GM19467 (cell line): ENCODE results near the gene CSNK2A1.
A peak's percentile ranks its signal among the peaks of the same experiment; 100 is the strongest.
"Not testable (repeated sequence)": the region's sequence is repeated elsewhere in the genome, so short reads cannot be mapped to it uniquely, and the experiment has no call there.

Experiments
- ATAC-seq: cut with Tn5 transposase; IDR thresholded peaks from one replicate; pipeline ENCODE4 v1.9.1; 2021; ENCODE audit warnings: mild to moderate bottlenecking, moderate library complexity; ENCODE audit not compliant: unreplicated experiment

Gene CSNK2A1

DNA sequence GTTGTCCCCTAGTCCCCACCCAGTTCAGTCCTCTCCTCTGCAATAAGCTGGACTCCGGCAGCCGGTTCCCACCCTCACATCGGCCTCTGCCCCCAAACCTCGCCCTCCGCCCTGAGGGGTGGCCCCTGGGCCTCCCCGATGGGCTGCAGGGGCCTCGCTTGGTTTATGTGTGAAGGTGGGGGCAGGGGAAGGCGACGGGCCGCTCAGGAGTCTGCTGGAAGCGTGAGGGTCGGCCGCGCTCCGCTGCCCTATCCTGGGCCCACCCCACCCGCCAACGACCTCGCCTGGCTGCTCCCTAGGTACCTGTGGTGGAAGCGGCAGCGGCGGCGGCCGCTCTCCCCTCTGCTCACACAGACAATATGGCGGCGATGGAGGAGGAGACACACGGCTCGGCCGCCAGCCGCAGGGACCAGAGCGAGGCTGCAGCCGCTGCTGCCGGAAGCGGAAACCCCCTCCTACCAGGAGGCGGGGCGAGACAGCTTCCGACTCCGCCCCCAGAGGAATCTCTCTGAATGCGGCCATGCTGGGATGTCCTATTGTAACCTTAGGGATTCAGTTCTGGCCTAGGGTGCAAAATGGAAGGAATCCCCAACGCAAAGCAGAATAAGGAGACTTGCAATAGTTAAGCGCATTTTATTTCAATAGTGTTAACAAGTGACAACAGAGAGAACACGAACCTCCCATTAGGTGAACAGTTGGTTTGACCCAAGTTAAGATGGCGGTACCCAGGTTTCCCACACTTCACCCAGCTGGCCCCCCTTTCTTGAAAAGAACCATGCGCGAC is at the start of gene CSNK2A1:
Gene CSNK2A1, minus strand, starts transcription at position 422 of the 784 bp plus-strand sequence. CDS start 35,239 bp downstream, outside the sequence.
- ATAC-seq = peak; percentile 93

DNA sequence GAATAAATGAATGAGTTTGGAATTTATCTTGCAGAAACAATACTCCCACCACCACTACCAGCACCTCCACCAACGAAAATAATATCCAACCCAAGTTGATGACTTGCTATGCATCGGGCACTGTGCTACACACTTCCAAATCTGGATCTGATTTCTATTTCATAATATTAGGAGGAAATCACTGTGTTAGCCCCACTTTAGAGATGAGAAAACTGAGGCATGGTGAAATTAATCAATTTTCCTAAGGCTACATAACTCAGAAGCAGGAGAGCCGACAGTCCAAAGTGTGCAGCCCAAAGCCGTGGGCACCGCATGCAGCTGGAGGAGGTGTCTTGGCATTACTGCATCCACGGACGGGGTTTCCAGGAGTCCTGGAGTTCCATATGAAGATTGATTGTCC is 48.9 kb upstream of the CSNK2A1 start:
- no peak for ATAC-seq

DNA sequence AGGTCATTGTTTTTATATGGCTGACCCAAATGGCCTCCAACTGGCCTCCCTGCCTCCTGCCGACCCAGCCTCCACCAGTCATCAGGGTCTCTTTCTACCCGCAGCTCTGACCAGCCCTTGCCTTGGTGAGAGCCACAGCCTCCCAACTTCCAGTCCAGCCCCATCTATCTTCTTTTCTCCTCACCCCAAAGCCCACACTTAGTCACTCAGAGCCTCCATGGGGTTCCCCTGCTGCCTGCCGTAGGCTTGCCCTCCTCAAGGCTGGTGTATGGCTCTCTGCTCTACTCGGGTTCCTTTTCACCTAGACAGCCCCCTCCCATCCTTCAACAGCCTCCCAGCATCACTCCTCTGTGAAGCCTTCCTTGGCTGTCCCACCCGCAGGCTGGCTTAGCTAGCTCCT is 48.4 kb upstream of the CSNK2A1 start:
- ATAC-seq = no peak

DNA sequence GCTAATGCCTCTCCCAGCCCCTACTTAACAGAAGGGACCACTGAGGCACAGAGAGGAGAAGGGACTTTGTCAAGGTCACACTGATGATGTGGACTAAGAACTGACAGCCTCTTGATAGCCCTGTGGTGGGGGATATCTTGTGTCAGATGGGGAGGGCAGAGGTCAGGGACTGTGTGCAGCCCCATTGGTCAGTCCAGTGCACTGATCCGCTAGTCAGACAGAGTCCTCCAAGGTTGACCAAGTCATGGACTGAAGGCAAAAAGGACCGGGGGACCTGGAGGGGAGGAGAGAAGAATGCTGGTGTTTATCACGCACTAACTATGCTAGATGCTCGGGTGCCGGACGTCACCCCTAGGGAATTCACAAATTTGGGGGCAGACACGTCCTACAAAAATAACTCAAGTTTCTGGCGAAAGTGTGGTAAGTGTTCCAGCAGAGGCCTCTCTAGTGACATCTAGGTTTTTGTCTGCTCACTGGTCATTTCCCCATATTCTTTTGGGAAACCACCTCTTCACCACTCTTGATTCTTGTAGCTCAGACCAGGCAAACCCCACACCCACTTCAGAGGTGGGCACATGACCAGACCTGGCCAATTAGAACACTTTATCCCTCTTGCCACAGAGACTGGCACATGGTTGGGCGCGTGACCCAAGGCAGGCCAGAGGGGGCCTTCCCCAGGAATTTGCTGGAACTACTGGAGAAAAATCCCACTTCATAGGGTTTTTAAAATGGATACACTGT is 45.5 kb upstream of the CSNK2A1 start:
- ATAC-seq = no peak

DNA sequence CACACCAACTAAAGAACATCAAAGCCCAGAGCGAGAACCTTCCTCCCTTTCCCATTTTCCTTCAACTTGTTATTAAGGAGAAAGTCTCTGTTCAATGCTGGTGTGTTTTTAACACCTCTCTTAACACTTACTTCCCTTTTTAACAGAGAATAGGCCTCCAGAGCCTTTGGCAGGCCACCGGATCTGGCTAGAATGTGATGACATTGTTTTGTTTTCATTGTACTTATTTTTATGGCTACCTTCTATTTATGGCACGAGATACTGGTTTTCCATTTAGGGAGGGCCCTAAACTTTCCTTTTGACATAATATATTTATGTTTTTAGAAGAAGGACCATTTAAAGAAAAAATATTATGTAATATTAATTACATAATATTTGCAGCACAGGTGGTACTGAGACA is 44.9 kb upstream of the CSNK2A1 start:
- no peak for ATAC-seq

DNA sequence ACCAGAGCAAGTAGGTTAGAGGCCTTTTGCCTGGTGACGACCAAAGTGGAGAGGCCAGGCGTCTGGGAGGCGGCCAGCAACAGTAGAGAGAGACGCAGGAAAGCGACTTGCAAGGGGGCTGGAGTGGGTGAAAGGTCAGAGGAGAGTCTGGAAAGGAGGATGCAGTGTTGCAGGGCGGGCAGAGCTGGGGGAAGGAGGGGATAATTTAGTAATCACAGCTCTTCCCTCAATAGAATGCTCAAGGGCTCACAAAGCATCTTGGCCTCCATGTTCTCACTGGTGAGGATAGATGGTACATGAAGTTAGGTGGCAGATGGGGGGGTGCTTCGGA is 41.3 kb upstream of the CSNK2A1 start:
- ATAC-seq = no peak

DNA sequence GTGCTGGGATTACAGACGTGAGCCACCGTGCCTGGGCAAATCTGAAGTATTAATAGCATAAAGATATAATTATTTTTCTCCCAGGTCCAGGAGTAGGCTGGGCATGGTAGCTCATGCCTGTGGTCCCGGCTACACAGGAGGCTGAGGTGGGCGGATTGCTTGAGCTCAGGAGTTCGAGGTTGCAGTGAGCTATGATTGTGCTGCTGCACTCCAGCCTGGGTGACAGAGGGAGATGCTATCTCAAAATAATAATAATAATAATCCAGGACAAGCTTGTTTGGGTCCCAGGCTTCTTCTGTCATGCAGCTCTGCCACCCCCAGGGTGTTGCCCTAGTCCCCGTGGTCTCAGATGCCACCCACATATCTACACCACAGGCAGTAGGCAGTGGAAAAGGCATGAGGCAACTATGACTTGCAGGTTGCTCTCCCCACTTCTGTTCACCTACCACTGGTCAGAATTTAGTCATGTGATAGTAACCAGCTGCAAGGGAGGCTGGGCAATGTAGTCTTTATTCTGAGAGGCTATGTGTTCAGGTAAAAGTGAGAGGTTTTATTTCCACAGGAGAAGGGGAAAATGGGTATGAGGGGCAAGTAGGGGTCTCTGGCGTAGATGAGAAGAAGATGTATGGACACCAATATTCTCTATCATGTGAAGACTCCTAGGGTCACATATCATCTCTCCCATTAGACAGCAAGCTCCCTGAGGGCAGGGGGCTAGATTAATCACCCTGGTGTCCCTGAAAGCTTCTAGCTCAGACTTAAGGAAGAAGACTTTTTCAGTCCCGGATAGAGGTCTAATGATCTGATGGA is 40.8 kb upstream of the CSNK2A1 start:
- ATAC-seq = no peak

DNA sequence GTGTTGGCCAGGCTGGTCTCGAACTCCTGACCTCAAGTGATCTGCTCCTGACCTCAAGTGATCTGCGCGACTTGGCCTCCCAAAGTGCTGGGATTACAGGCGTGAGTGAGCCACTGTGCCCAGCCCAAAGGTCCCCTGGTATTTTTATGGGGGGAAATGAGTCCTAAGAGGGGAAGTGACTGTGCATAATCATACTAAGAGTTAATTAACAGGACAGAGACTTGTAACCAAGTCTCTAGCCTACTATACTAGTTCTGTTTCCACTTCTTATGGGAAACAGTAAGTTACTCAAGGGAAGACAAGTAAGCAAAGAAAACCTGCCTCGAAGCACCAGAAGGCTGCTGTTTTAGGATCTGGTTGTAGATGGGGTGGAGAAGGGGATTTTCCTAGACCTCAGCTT is 38.6 kb upstream of the CSNK2A1 start:
- no peak for ATAC-seq

DNA sequence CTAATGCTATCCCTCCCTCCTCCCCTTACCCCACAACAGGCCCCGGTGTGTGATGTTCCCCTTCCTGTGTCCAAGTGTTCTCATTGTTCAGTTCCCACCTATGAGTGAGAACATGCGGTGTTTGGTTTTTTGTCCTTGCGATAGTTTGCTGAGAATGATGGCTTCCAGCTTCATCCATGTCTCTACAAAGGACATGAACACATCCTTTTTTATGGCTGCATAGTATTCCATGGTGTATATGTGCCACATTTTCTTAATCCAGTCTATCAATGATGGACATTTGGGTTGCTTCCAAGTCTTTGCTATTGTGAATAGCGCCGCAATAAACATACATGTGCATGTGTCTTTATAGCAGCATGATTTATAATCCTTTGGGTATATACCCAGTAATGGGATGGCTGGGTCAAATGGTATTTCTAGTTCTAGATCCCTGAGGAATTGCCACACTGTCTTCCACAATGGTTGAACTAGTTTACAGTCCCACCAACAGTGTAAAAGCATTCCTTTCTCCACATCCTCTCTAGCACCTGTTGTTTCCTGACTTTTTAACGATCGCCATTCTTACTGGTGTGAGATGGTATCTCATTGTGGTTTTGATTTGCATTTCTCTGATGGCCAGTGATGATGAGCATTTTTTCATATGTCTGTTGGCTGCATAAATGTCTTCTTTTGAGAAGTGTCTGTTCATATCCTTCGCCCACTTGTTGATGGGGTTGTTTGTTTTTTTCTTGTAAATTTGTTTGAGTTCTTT is 35.5 kb upstream of the CSNK2A1 start:
- ATAC-seq = not testable (repeated sequence)

DNA sequence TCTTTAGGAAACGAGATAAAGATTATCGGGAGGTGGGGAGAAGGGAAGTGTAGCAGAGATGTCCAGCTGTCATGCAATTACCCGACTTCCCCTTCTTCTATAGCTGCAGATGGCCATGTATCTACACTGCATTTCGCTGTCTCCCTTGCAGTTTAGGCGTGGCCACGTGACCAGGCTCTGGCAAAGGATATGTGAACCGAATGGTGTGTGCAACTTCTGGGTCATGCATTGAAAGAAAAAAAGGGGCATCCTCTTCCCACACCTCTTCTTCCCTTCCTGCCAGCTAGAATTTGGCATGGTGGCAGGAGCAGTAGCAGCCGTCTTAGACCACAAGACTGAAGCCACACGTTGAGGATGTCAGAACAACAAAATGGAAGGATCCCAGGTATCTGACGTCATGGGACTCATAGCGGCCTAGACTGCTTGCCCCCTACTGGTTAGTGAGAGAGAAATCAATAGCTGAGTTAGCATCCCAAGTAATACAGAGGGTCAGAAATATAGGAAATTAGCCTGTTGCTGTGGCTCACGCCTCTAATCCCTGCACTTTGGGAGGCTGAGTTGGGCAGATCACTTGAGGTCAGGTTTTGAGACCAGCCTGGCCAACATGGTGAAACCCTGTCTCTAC is 33.7 kb upstream of the CSNK2A1 start:
- ATAC-seq = no peak

DNA sequence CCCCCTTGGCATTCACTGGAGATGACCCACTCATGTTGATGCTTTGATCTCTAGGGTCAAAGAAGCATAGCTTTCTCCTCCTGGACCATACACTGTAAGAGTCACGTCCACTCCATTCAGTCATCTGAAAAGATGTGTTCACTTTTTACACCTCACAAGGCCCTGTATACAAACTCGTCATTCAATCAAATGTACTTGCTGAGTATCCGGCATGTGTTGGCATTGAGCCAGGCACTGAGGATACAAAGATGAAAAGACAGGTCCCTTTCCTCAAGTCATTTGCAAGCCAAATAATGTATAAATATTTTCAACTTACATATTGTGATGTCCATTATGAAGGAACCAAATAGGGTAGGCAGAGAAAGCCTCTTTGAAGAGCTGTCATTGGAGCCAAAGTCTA is 32.6 kb upstream of the CSNK2A1 start:
- no peak for ATAC-seq

DNA sequence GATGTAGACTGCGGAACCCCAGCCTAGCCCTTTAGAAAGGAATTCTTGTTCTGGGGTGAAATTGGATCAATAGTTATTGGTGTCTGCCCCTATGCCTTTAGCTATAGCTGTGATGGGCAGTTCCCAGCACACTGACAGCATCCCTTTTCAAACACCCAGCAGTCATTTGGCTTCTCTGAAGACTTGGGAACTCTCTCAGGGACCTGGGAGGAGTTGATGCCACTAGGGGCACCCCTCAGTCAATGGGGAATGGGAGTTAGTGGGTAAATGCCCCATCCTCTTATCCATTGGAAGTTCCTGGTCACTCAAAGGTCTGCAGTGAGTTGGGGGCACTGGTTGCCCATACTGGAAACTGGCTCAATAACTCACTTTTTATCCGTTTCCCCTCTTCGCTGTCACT is 31.6 kb upstream of the CSNK2A1 start:
- no peak for ATAC-seq

DNA sequence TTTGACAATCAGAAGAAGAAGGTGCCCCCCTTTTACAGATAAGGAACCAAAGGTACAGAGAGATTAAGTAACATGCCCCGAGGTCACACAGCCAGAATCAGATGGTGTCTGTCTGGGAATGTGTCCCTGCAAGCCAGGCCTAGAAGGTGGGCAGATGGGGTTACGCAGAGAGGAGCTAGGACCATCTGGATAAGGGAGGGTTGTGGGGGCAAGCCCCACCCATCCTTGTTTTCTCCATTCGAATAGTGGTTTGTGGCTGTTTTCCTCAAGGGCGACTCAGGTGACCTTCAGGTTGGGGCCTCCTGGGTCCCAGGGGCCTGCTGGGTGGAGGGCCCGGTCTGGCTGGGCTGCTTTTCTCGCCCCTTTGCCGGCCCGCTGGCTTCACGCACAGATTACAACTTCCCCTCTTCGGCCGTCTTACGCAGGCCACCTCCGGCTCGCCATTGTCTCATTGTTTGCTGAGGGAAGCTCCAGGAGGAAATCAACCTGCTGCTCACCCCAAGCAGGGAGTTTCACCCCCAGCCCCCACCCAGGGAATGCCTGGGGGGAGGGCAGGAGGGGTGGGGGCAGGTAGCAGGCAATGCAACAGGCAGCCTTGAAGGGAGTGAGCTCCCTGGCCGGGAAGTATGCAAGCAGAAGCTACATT is 30.8 kb upstream of the CSNK2A1 start:
- no peak for ATAC-seq

DNA sequence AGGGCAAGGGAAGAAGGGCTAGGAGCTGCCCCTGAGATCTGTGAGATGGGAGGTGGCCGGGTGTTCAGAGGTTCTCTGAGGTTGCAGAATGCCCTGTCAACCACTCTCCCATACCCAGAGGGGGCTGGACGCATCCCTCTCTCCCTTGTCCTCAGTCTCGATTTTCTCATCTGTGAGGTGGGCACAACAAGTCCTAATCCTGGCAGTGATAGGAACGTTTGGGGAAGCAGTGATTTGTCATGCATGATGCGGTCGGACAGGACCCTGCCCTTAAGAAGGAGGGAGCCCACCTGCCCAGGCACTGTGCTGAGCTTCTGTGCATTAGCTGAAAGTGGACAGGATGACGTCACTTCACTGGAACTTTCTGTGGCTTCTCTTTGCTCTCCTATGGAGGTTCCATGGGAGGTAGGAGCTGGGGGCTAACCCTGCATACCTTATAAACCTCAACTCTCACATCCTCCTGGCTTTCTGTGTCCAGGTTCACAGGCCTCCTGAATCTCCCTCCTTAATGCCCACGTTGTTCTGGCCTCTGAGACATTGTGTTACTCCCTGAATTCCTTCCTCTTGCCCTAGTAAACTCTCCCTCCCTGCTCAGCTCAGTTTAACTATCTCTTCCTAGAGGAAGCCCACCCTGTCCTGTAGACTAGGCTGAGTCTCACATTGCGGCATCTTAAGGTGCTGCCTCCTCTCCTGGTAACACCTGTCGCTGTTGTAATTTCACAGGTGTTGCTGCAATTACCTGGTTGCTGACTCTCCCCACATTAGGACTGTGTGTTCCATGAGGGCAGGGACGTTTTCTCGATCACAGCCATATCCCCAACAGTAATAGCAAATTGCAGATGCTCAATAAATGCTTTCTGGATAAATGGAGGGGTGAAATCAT is 30.1 kb upstream of the CSNK2A1 start:
- no peak for ATAC-seq

DNA sequence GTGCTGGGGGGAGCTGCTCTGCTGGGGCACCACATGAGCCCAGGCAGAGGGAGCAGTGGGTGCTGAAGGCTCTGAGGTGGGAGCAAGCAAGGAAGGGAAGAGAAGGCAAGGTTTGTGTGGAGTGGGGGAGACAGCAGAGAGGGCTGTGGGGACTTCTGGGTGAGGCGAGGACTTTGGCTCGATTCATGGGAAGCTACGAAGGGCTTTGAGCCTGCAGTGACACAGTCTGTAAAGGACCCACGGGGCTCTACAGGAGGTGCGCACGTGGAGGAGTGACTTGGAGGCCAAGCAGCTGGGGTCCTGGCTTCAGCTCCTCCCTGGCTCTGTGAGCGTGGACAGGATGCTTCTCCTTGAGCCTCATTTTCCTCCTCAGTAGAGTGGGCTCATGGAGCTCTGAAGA is 29.1 kb upstream of the CSNK2A1 start:
- no peak for ATAC-seq

DNA sequence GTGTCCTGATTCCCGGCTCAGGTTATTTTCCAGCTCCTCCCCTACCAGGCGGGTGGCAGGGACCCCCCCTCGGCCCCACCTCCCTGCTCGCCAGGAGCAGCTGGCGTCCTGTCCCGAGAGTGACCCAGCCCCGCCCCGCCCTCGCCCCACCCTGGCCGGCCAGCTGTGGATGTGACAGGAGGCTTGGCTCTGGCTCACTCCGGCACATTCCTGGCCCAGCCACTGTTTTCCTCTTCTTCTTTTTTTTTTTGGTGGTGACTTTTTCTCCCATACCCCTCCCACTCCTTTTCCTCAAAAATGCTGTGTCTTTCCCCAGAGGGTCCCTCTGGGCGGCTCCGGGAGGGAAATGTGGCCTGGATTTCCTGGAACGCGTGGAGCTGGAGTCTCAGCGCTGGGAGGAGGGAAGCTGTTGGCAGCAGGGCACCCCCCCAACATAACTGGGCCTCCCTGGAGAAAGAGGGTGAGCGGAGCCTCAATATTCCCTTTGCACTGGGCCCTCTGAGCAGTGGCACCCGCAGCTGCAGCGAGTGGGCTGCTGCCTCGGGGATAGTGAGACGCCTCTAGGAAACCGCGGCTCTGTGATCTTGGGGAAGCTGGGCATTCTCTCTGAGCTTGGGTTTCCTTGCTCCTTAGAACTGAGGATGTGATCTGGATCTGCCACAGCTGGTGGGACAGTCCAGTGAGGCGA is 28.3 kb upstream of the CSNK2A1 start:
- ATAC-seq = no peak

DNA sequence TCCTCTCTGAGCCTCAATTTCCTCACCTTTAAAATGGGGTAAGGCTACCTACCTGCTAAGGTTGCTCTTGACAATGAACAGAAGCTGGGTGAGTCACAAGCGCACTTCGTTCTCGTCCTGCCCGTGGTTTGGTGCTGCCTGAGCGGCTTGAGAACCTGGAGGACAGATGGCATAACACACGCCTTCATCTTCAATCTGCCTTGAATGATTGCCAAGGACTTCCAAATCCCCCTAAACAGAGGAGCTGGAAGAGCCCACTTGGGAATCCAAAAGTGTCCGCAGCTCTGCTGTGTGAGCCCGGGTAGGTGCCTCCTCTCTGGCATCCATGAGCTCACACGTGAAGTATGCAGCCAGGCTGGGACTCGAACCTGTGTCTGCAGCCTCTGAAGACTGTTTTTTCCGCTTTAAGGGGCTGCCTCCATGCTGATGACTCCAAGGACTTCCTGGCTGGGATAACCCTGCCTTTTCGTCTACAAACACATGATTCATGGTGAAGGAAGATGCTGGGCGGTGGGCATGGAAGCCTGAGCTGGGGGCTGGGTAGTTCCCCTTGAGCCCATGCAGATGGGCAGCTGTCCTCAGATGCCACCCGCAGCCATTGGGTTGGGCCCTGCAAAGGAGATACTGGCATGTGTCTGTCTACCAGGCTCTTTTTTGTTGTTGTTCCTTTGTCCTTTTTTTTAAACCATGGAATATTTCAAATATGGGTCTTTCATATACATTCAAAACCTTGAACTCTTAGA is 25.3 kb upstream of the CSNK2A1 start:
- no peak for ATAC-seq
